HEK293 (cell line): ENCODE measurements around the gene SSU72.
A peak's percentile ranks its signal among the peaks of the same experiment; 100 is the strongest.

ENCODE experiments used
- ATF2 ChIP-seq: fragments of 450-650 bp; formaldehyde crosslinking; IDR thresholded peaks from 2 replicates; pipeline ENCODE4 v1.5.1; 2016; ENCODE audit warnings: missing biosample characterization, missing genetic modification characterization, low read depth
- IKZF3 ChIP-seq: fragments of 450-650 bp; IDR thresholded peaks from 2 replicates; pipeline ENCODE4 v1.5.0; 2018; ENCODE audit warnings: missing biosample characterization, mild to moderate bottlenecking, missing genetic modification characterization, moderate library complexity
- KLF16 ChIP-seq: fragments of 450-650 bp; formaldehyde crosslinking; IDR thresholded peaks from 2 replicates; pipeline ENCODE4 v1.5.1; 2017; ENCODE audit warnings: missing biosample characterization, missing genetic modification characterization
- MEIS1 ChIP-seq: sonication (generic); formaldehyde crosslinking; IDR thresholded peaks from 2 replicates; pipeline ENCODE4 v1.8.1; 2022; ENCODE audit warnings: missing genetic modification reagents, mild to moderate bottlenecking, borderline replicate concordance
- PRDM6 ChIP-seq: fragments of 450-650 bp; formaldehyde crosslinking; IDR thresholded peaks from 2 replicates; pipeline ENCODE4 v1.5.1; 2017; ENCODE audit warnings: missing biosample characterization, missing genetic modification characterization
- SP7 ChIP-seq: fragments of 450-650 bp; formaldehyde crosslinking; IDR thresholded peaks from 2 replicates; pipeline ENCODE4 v1.5.1; 2016; ENCODE audit warnings: missing biosample characterization, missing genetic modification characterization
- TCF7L2 ChIP-seq: IDR thresholded peaks from 2 replicates; pipeline ENCODE4 v1.6.1; 2011; ENCODE audit warnings: low read depth, mild to moderate bottlenecking, inconsistent platforms, low read length, moderate library complexity, borderline replicate concordance
- TRIM28 ChIP-seq: IDR thresholded peaks from 2 replicates; pipeline ENCODE4 v1.6.1; 2011; ENCODE audit warnings: low read length, control low read depth, borderline replicate concordance
- WT1 ChIP-seq: fragments of 450-650 bp; formaldehyde crosslinking; IDR thresholded peaks from 2 replicates; pipeline ENCODE4 v1.5.1; 2016; ENCODE audit warnings: missing biosample characterization, missing genetic modification characterization
- ZBTB26 ChIP-seq: fragments of 450-650 bp; formaldehyde crosslinking; optimal IDR thresholded peaks from 2 replicates; pipeline ENCODE3; 2016; ENCODE audit warnings: missing biosample characterization, mild to moderate bottlenecking, missing genetic modification characterization
- ZNF174 ChIP-seq: fragments of 450-650 bp; formaldehyde crosslinking; IDR thresholded peaks from 2 replicates; pipeline ENCODE4 v1.5.0; 2017; ENCODE audit warnings: missing biosample characterization, mild to moderate bottlenecking, missing genetic modification characterization
- ZNF175 ChIP-seq: fragments of 450-650 bp; formaldehyde crosslinking; IDR thresholded peaks from 2 replicates; pipeline ENCODE4 v1.5.1; 2016; ENCODE audit warnings: missing biosample characterization, missing genetic modification characterization
- ZNF202 ChIP-seq: fragments of 450-650 bp; formaldehyde crosslinking; IDR thresholded peaks from 2 replicates; pipeline ENCODE4 v1.5.1; 2016; ENCODE audit warnings: missing biosample characterization, missing genetic modification characterization, borderline replicate concordance
- ZNF266 ChIP-seq: fragments of 450-650 bp; formaldehyde crosslinking; IDR thresholded peaks from 2 replicates; pipeline ENCODE4 v1.5.1; 2016; ENCODE audit warnings: missing biosample characterization, missing genetic modification characterization, low read depth
- ZNF391 ChIP-seq: fragments of 450-650 bp; formaldehyde crosslinking; IDR thresholded peaks from 2 replicates; pipeline ENCODE4 v1.5.1; 2016; ENCODE audit warnings: low read depth, missing biosample characterization, missing genetic modification characterization, borderline replicate concordance
- ZNF560 ChIP-seq: fragments of 450-650 bp; formaldehyde crosslinking; IDR thresholded peaks from 2 replicates; pipeline ENCODE4 v1.5.1; 2017; ENCODE audit warnings: missing biosample characterization, missing genetic modification characterization, borderline replicate concordance
- ZNF610 ChIP-seq: fragments of 450-650 bp; formaldehyde crosslinking; IDR thresholded peaks from 2 replicates; pipeline ENCODE4 v1.5.1; 2016; ENCODE audit warnings: missing biosample characterization, missing genetic modification characterization, borderline replicate concordance
- ZNF777 ChIP-seq: fragments of 450-650 bp; formaldehyde crosslinking; IDR thresholded peaks from 2 replicates; pipeline ENCODE4 v1.5.1; 2017; ENCODE audit warnings: missing biosample characterization, missing genetic modification characterization, borderline replicate concordance
- ZNF830 ChIP-seq: fragments of 450-650 bp; IDR thresholded peaks from 2 replicates; pipeline ENCODE4 v1.5.0; 2018; ENCODE audit warnings: missing biosample characterization, missing genetic modification characterization, low read depth, mild to moderate bottlenecking, moderate library complexity
- ZSCAN18 ChIP-seq: fragments of 450-650 bp; formaldehyde crosslinking; IDR thresholded peaks from 2 replicates; pipeline ENCODE4 v1.5.1; 2016; ENCODE audit warnings: missing biosample characterization, missing genetic modification characterization
- ZSCAN30 ChIP-seq: fragments of 450-650 bp; IDR thresholded peaks from 2 replicates; pipeline ENCODE4 v1.5.1; 2018; ENCODE audit warnings: missing biosample characterization, mild to moderate bottlenecking, missing genetic modification characterization, moderate library complexity
- TF ChIP-seq, protein P1 (sequence below): fragments of 450-650 bp; formaldehyde crosslinking; IDR thresholded peaks from 2 replicates; pipeline ENCODE4 v1.5.1; 2016; ENCODE audit warnings: missing biosample characterization, missing genetic modification characterization
- TF ChIP-seq, protein P2 (sequence below): fragments of 450-650 bp; formaldehyde crosslinking; IDR thresholded peaks from 2 replicates; pipeline ENCODE4 v1.5.1; 2016; ENCODE audit warnings: missing biosample characterization, missing genetic modification characterization
- TF ChIP-seq, protein P3 (sequence below): fragments of 450-650 bp; formaldehyde crosslinking; IDR thresholded peaks from 2 replicates; pipeline ENCODE4 v1.5.1; 2016; ENCODE audit warnings: missing biosample characterization, missing genetic modification characterization

Gene SSU72

DNA sequence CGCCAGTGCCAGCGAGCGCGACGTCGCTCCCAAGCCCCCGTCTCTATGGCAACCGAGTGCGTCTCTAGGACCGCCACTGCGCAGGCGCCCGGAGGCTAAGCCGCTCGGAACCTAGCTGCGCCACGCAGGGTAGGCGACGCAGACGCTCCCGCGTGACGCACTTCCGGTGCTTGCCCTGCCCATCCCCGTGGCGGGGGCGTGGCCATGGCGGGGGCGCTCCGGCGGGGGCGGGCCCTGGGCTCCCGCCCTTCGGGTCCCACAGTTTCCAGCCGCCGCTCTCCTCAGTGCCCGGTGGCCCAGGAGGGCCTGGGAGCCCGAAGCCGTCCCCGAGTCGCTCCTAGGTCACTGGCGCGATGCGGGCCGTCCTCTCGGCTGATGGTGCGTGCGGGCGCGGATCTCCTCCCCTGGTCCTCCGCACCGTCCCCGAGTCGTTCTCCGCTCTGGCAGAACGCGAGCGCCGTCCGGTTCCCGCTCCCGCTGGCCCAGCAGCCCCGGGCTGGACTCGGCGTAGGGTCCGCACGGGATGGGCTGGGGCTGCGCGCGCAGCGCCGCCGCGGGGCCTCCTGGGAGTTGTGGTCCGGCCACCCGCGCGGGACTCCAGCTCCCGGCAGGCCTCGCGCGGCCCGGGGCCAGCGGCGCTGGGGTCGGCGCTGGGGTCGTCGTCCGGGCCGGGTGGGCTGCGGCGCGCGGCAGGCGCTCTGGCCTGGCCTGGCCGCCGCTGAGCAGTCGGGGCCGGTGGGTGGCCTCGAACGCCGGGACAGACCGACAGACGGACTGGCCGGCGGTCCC is 40.8 kb upstream of the SSU72 start, which contains the start of gene MIB2 (continued):
- TF ChIP-seq ZNF610 (tag by site-specific recombination): peak; percentile 96
- peak; percentile 94 for TF ChIP-seq ZNF391 (tag by site-specific recombination)
- no peak for TF ChIP-seq ZNF830 (tag by site-specific recombination)
- peak; percentile 88; the same call in 1 of the 2 replicates for TF ChIP-seq ZSCAN30 (tag by site-specific recombination)
- TF ChIP-seq KLF16: peak; percentile 73
- no peak for TF ChIP-seq ZNF777 (tag by site-specific recombination)
- TF ChIP-seq, protein P1, sequence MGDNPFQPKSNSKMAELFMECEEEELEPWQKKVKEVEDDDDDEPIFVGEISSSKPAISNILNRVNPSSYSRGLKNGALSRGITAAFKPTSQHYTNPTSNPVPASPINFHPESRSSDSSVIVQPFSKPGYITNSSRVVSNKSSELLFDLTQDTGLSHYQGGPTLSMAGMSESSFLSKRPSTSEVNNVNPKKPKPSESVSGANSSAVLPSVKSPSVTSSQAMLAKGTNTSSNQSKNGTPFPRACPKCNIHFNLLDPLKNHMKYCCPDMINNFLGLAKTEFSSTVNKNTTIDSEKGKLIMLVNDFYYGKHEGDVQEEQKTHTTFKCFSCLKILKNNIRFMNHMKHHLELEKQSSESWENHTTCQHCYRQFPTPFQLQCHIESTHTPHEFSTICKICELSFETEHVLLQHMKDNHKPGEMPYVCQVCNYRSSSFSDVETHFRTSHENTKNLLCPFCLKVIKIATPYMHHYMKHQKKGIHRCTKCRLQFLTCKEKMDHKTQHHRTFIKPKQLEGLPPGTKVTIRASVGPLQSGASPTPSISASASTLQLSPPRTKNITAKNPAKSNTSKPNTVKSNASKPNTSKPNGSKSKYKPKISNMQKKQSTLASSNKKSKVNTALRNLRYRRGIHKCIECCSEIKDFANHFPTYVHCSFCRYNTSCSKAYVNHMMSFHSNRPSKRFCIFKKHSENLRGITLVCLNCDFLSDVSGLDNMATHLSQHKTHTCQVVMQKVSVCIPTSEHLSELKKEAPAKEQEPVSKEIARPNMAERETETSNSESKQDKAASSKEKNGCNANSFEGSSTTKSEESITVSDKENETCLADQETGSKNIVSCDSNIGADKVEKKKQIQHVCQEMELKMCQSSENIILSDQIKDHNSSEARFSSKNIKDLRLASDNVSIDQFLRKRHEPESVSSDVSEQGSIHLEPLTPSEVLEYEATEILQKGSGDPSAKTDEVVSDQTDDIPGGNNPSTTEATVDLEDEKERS: no peak
- TF ChIP-seq ZNF202 (tag by site-specific recombination): no peak
- TF ChIP-seq PRDM6: no peak
- TF ChIP-seq ZNF560 (tag by site-specific recombination): no peak
- no peak for TF ChIP-seq TRIM28
- TF ChIP-seq TCF7L2: no peak
- no peak for TF ChIP-seq MEIS1
- no peak for TF ChIP-seq ZNF174 (tag by site-specific recombination)
- TF ChIP-seq ZBTB26 (tag by site-specific recombination): peak; percentile 94
- TF ChIP-seq WT1 (tag by site-specific recombination): no peak; the same call in 1 of the 2 replicates
- no peak for TF ChIP-seq ATF2
- TF ChIP-seq, protein P2, sequence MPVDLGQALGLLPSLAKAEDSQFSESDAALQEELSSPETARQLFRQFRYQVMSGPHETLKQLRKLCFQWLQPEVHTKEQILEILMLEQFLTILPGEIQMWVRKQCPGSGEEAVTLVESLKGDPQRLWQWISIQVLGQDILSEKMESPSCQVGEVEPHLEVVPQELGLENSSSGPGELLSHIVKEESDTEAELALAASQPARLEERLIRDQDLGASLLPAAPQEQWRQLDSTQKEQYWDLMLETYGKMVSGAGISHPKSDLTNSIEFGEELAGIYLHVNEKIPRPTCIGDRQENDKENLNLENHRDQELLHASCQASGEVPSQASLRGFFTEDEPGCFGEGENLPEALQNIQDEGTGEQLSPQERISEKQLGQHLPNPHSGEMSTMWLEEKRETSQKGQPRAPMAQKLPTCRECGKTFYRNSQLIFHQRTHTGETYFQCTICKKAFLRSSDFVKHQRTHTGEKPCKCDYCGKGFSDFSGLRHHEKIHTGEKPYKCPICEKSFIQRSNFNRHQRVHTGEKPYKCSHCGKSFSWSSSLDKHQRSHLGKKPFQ (tag by site-specific recombination): no peak
- no peak for TF ChIP-seq ZNF266 (tag by site-specific recombination)
- TF ChIP-seq ZNF175 (tag by site-specific recombination): no peak
- peak; percentile 55; the same call in 1 of the 2 replicates for TF ChIP-seq IKZF3 (tag by site-specific recombination)
- no peak for TF ChIP-seq ZSCAN18 (tag by site-specific recombination)
- TF ChIP-seq, protein P3, sequence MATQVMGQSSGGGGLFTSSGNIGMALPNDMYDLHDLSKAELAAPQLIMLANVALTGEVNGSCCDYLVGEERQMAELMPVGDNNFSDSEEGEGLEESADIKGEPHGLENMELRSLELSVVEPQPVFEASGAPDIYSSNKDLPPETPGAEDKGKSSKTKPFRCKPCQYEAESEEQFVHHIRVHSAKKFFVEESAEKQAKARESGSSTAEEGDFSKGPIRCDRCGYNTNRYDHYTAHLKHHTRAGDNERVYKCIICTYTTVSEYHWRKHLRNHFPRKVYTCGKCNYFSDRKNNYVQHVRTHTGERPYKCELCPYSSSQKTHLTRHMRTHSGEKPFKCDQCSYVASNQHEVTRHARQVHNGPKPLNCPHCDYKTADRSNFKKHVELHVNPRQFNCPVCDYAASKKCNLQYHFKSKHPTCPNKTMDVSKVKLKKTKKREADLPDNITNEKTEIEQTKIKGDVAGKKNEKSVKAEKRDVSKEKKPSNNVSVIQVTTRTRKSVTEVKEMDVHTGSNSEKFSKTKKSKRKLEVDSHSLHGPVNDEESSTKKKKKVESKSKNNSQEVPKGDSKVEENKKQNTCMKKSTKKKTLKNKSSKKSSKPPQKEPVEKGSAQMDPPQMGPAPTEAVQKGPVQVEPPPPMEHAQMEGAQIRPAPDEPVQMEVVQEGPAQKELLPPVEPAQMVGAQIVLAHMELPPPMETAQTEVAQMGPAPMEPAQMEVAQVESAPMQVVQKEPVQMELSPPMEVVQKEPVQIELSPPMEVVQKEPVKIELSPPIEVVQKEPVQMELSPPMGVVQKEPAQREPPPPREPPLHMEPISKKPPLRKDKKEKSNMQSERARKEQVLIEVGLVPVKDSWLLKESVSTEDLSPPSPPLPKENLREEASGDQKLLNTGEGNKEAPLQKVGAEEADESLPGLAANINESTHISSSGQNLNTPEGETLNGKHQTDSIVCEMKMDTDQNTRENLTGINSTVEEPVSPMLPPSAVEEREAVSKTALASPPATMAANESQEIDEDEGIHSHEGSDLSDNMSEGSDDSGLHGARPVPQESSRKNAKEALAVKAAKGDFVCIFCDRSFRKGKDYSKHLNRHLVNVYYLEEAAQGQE (tag by site-specific recombination): peak; percentile 52; the same call in 1 of the 2 replicates
- peak; percentile 88 for TF ChIP-seq SP7 (tag by site-specific recombination)
